ENCODE measurements around the gene DYNLRB2.

DYNLRB2 gene

GRCh38 chr16:80554033-80554432, 13.2 kb downstream of the DYNLRB2 start:
- Histone ChIP-seq H3K4me3 (ENCODE audit: low read length) (no peak overlapping the region), H3K79me2 (ENCODE audit: control insufficient read depth, insufficient read depth, low read length) (no peaks in the 10 kb centered on the region), H2BK120ac (ENCODE audit: low read depth, low read length) (no peak overlapping the region), H4K8ac (ENCODE audit: low read depth, low read length) (no peak overlapping the region), H3K4me2 (ENCODE audit: low read length) (no peak overlapping the region), H2BK15ac (replicated peaks; ENCODE audit: low read depth) (no peak overlapping the region), H4K5ac (ENCODE audit: low read length) (no peak overlapping the region), H3K23ac (ENCODE audit: low read length) (no peak overlapping the region), H3K4me1 (ENCODE audit: control insufficient read depth, low read depth, low read length) (no peaks in the 10 kb centered on the region), H3K27ac (ENCODE audit: low read depth, low read length) (no peak overlapping the region), H3K4ac (ENCODE audit: low read depth, low read length) (no peak overlapping the region), H3K27me3 (ENCODE audit: insufficient read depth, low read length, poor library complexity) (no peaks in the 10 kb centered on the region), H3K79me1 (ENCODE audit: low read length) (no peaks in the 10 kb centered on the region), H3K18ac (ENCODE audit: low read length) (no peak overlapping the region), H2AK5ac (ENCODE audit: low read length) (no peak overlapping the region), H2BK5ac (ENCODE audit: low read length) (no peak overlapping the region), H3K36me3 (ENCODE audit: control insufficient read depth, insufficient read depth, low read length) (no peaks in the 10 kb centered on the region), H3K56ac (ENCODE audit: low read length) (no peak overlapping the region), H3K9ac (ENCODE audit: low read length) (no peak overlapping the region)
- WGBS (ENCODE audit: extremely low coverage, insufficient coverage, low lambda C conversion rate): no CpG with 5 or more reads among the region's 2 CpGs
- no peak for DNase-seq

- DNase-seq: no peak
- Histone ChIP-seq H3K4me2 (ENCODE audit: low read length) (no peak overlapping the region), H3K23ac (ENCODE audit: low read length) (no peak overlapping the region), H2BK5ac (ENCODE audit: low read length) (no peak overlapping the region), H3K27ac (ENCODE audit: low read depth, low read length) (no peak overlapping the region), H4K8ac (ENCODE audit: low read depth, low read length) (no peak overlapping the region), H3K79me1 (ENCODE audit: low read length) (no peaks in the 10 kb centered on the region), H3K36me3 (ENCODE audit: control insufficient read depth, insufficient read depth, low read length) (no peaks in the 10 kb centered on the region), H3K18ac (ENCODE audit: low read length) (no peak overlapping the region), H3K4ac (ENCODE audit: low read depth, low read length) (no peak overlapping the region), H2AK5ac (ENCODE audit: low read length) (no peak overlapping the region), H2BK120ac (ENCODE audit: low read depth, low read length) (no peak overlapping the region), H3K79me2 (ENCODE audit: control insufficient read depth, insufficient read depth, low read length) (no peaks in the 10 kb centered on the region), H3K56ac (ENCODE audit: low read length) (no peak overlapping the region), H3K4me1 (ENCODE audit: control insufficient read depth, low read depth, low read length) (no peaks in the 10 kb centered on the region), H3K27me3 (ENCODE audit: insufficient read depth, low read length, poor library complexity) (no peaks in the 10 kb centered on the region), H3K9ac (ENCODE audit: low read length) (no peak overlapping the region), H4K5ac (ENCODE audit: low read length) (no peak overlapping the region), H3K4me3 (ENCODE audit: low read length) (no peak overlapping the region), H2BK15ac (replicated peaks; ENCODE audit: low read depth) (no peak overlapping the region)
- no CpG with 5 or more reads among the region's 3 CpGs for WGBS (ENCODE audit: extremely low coverage, insufficient coverage, low lambda C conversion rate)
Observed at GRCh38 chr16:80556481-80556880, 15.7 kb downstream of the DYNLRB2 start.

GRCh38 chr16:80557037-80557436, 16.2 kb downstream of the DYNLRB2 start:
- H3K79me2 ChIP-seq (ENCODE audit: control insufficient read depth, insufficient read depth, low read length): no peaks in the 10 kb centered on the region
- no peak overlapping the region for H2BK5ac ChIP-seq (ENCODE audit: low read length)
- H3K4me1 ChIP-seq (ENCODE audit: control insufficient read depth, low read depth, low read length): no peaks in the 10 kb centered on the region
- no peaks in the 10 kb centered on the region for H3K79me1 ChIP-seq (ENCODE audit: low read length)
- no peak overlapping the region for H3K56ac ChIP-seq (ENCODE audit: low read length)
- no peak overlapping the region for H4K5ac ChIP-seq (ENCODE audit: low read length)
- no peak overlapping the region for H4K8ac ChIP-seq (ENCODE audit: low read depth, low read length)
- no peak overlapping the region for H3K4me2 ChIP-seq (ENCODE audit: low read length)
- no peak for DNase-seq
- H2BK15ac ChIP-seq (replicated peaks; ENCODE audit: low read depth): no peak overlapping the region
- no peaks in the 10 kb centered on the region for H3K27me3 ChIP-seq (ENCODE audit: insufficient read depth, low read length, poor library complexity)
- no peak overlapping the region for H3K4me3 ChIP-seq (ENCODE audit: low read length)
- no peak overlapping the region for H3K18ac ChIP-seq (ENCODE audit: low read length)
- H3K9ac ChIP-seq (ENCODE audit: low read length): no peak overlapping the region
- H3K36me3 ChIP-seq (ENCODE audit: control insufficient read depth, insufficient read depth, low read length): no peaks in the 10 kb centered on the region
- H3K4ac ChIP-seq (ENCODE audit: low read depth, low read length): no peak overlapping the region
- no CpG with 5 or more reads among the region's 5 CpGs for WGBS (ENCODE audit: extremely low coverage, insufficient coverage, low lambda C conversion rate)
- H2BK120ac ChIP-seq (ENCODE audit: low read depth, low read length): no peak overlapping the region
- H2AK5ac ChIP-seq (ENCODE audit: low read length): no peak overlapping the region
- H3K23ac ChIP-seq (ENCODE audit: low read length): no peak overlapping the region
- H3K27ac ChIP-seq (ENCODE audit: low read depth, low read length): no peak overlapping the region

- WGBS (ENCODE audit: extremely low coverage, insufficient coverage, low lambda C conversion rate): no CpG with 5 or more reads among the region's 4 CpGs
Observed at GRCh38 chr16:80559369-80559768, 18.6 kb downstream of the DYNLRB2 start.

GRCh38 chr16:80563066-80563465, 22.3 kb downstream of the DYNLRB2 start:
- Histone ChIP-seq H3K27me3 (ENCODE audit: insufficient read depth, low read length, poor library complexity) (no peaks in the 10 kb centered on the region), H3K27ac (ENCODE audit: low read depth, low read length) (no peak overlapping the region), H2BK5ac (ENCODE audit: low read length) (no peak overlapping the region), H4K8ac (ENCODE audit: low read depth, low read length) (no peak overlapping the region), H3K4ac (ENCODE audit: low read depth, low read length) (no peak overlapping the region), H3K9ac (ENCODE audit: low read length) (no peak overlapping the region), H4K5ac (ENCODE audit: low read length) (no peak overlapping the region), H2AK5ac (ENCODE audit: low read length) (no peak overlapping the region), H3K23ac (ENCODE audit: low read length) (no peak overlapping the region), H3K79me2 (ENCODE audit: control insufficient read depth, insufficient read depth, low read length) (no peaks in the 10 kb centered on the region), H3K4me2 (ENCODE audit: low read length) (no peak overlapping the region), H2BK120ac (ENCODE audit: low read depth, low read length) (no peak overlapping the region), H3K36me3 (ENCODE audit: control insufficient read depth, insufficient read depth, low read length) (no peaks in the 10 kb centered on the region), H2BK15ac (replicated peaks; ENCODE audit: low read depth) (no peak overlapping the region), H3K18ac (ENCODE audit: low read length) (no peak overlapping the region), H3K56ac (ENCODE audit: low read length) (no peak overlapping the region), H3K4me1 (ENCODE audit: control insufficient read depth, low read depth, low read length) (no peaks in the 10 kb centered on the region), H3K4me3 (ENCODE audit: low read length) (no peak overlapping the region), H3K79me1 (ENCODE audit: low read length) (no peaks in the 10 kb centered on the region)
- WGBS (ENCODE audit: extremely low coverage, insufficient coverage, low lambda C conversion rate): no CpG with 5 or more reads among the region's 3 CpGs
- no peak for DNase-seq

More at GRCh38 chr16:80559369-80559768, 18.6 kb downstream of the DYNLRB2 start:
- Histone ChIP-seq H4K5ac (ENCODE audit: low read length) (no peak overlapping the region), H3K79me2 (ENCODE audit: control insufficient read depth, insufficient read depth, low read length) (no peaks in the 10 kb centered on the region), H3K27me3 (ENCODE audit: insufficient read depth, low read length, poor library complexity) (no peaks in the 10 kb centered on the region), H4K8ac (ENCODE audit: low read depth, low read length) (no peak overlapping the region), H3K56ac (ENCODE audit: low read length) (no peak overlapping the region), H2BK120ac (ENCODE audit: low read depth, low read length) (no peak overlapping the region), H3K79me1 (ENCODE audit: low read length) (no peaks in the 10 kb centered on the region), H3K27ac (ENCODE audit: low read depth, low read length) (no peak overlapping the region), H3K36me3 (ENCODE audit: control insufficient read depth, insufficient read depth, low read length) (no peaks in the 10 kb centered on the region), H3K23ac (ENCODE audit: low read length) (no peak overlapping the region), H2BK5ac (ENCODE audit: low read length) (no peak overlapping the region), H3K4ac (ENCODE audit: low read depth, low read length) (no peak overlapping the region), H3K18ac (ENCODE audit: low read length) (no peak overlapping the region), H3K9ac (ENCODE audit: low read length) (no peak overlapping the region), H2AK5ac (ENCODE audit: low read length) (no peak overlapping the region), H3K4me2 (ENCODE audit: low read length) (no peak overlapping the region), H2BK15ac (replicated peaks; ENCODE audit: low read depth) (no peak overlapping the region), H3K4me3 (ENCODE audit: low read length) (no peak overlapping the region), H3K4me1 (ENCODE audit: control insufficient read depth, low read depth, low read length) (no peaks in the 10 kb centered on the region)
- DNase-seq: no peak

- no peak overlapping the region for H3K56ac ChIP-seq (ENCODE audit: low read length)
- no peak overlapping the region for H3K27ac ChIP-seq (ENCODE audit: low read depth, low read length)
- H2AK5ac ChIP-seq (ENCODE audit: low read length): no peak overlapping the region
- H3K27me3 ChIP-seq (ENCODE audit: insufficient read depth, low read length, poor library complexity): no peaks in the 10 kb centered on the region
- H3K4ac ChIP-seq (ENCODE audit: low read depth, low read length): no peak overlapping the region
- no peak overlapping the region for H3K4me3 ChIP-seq (ENCODE audit: low read length)
- H4K8ac ChIP-seq (ENCODE audit: low read depth, low read length): no peak overlapping the region
- H3K4me1 ChIP-seq (ENCODE audit: control insufficient read depth, low read depth, low read length): no peaks in the 10 kb centered on the region
- no peak overlapping the region for H4K5ac ChIP-seq (ENCODE audit: low read length)
- H3K23ac ChIP-seq (ENCODE audit: low read length): no peak overlapping the region
- no peaks in the 10 kb centered on the region for H3K79me2 ChIP-seq (ENCODE audit: control insufficient read depth, insufficient read depth, low read length)
- H2BK5ac ChIP-seq (ENCODE audit: low read length): no peak overlapping the region
- no peak overlapping the region for H2BK120ac ChIP-seq (ENCODE audit: low read depth, low read length)
- DNase-seq: no peak
- no peaks in the 10 kb centered on the region for H3K36me3 ChIP-seq (ENCODE audit: control insufficient read depth, insufficient read depth, low read length)
- H3K9ac ChIP-seq (ENCODE audit: low read length): no peak overlapping the region
- H2BK15ac ChIP-seq (replicated peaks; ENCODE audit: low read depth): no peak overlapping the region
- no peak overlapping the region for H3K4me2 ChIP-seq (ENCODE audit: low read length)
- WGBS (ENCODE audit: extremely low coverage, insufficient coverage, low lambda C conversion rate): no CpG with 5 or more reads among the region's 7 CpGs
- no peak overlapping the region for H3K18ac ChIP-seq (ENCODE audit: low read length)
- H3K79me1 ChIP-seq (ENCODE audit: low read length): no peaks in the 10 kb centered on the region
Observed at GRCh38 chr16:80564394-80564793, 23.6 kb downstream of the DYNLRB2 start.

Data from mesendoderm (in vitro differentiated cells).